Stimulated activated CD4-positive, alpha-beta T cell treated with anti-CD3 and anti-CD28 coated beads, Interleukin-4, amount 100 ng/mL, for 1 hour (primary cell): ENCODE data around the gene FEM1B.

Experiments
- DNase-seq: peaks from one replicate; pipeline ENCODE4 v3.0.0-alpha.2; 2020

The FEM1B gene

GRCh38 chr15:68285259-68285980, 7.9 kb downstream of the FEM1B start:
- DNase-seq = no peak

- no peak for DNase-seq
Observed at GRCh38 chr15:68286256-68286655, 8.7 kb downstream of the FEM1B start.

GRCh38 chr15:68289057-68289456, 11.5 kb downstream of the FEM1B start:
- no peak for DNase-seq

GRCh38 chr15:68289621-68290352, 12.2 kb downstream of the FEM1B start:
- DNase-seq = no peak

DNA sequence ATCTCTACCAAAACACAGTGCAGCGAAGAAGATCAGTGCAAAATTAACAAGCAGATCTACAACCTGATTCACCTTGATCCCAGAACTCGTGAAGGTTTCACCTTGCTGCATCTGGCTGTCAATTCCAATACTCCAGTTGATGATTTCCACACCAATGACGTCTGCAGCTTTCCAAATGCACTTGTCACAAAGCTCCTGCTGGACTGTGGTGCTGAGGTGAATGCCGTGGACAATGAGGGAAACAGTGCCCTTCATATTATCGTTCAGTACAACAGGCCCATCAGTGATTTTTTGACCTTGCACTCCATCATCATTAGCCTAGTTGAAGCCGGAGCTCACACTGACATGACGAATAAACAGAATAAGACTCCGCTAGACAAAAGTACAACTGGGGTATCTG, 13.2 kb downstream of the FEM1B start:
- no peak for DNase-seq

GRCh38 chr15:68292157-68292781, 14.7 kb downstream of the FEM1B start:
- no peak for DNase-seq

- no peak for DNase-seq
Observed at GRCh38 chr15:68292967-68293366, 15.4 kb downstream of the FEM1B start.

DNA sequence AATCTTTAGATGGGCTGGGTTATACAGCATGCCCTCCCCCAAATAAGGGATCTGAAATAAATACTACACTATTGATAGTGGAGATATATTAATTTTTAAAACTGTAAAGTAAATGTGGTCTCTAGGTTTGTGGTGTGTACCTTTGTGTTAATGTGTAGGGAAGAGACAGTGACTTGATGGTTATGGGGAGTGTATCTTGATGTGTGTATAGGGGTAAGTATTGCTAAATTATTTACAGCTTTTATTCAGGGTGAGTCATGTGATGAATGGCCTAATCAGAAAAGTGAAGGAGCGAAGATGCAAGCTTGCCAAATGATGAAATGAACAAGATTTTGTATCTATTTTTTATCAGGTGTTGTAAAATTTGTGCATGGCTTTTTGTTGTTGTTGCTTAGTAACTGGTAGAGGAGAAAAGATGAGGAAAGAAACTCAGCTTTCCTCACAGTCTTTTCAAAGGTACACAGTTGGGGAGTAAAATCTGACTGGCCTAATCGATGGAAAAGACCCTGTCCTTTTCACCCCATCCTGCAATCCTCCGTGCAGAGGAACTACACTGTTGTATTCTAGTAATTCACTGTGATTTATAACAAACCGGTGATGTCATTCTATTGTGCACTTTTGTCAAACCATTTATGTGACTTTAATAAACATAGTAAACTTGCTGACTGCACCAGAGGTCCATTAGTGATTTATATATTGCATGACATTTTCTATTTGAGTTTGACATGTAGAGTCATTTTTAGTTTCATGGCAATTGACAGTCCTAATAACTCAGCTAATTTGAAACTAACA, 17.7 kb downstream of the FEM1B start:
- DNase-seq = no peak

- no peak for DNase-seq
Observed at GRCh38 chr15:68298336-68298735, 20.8 kb downstream of the FEM1B start.

DNA sequence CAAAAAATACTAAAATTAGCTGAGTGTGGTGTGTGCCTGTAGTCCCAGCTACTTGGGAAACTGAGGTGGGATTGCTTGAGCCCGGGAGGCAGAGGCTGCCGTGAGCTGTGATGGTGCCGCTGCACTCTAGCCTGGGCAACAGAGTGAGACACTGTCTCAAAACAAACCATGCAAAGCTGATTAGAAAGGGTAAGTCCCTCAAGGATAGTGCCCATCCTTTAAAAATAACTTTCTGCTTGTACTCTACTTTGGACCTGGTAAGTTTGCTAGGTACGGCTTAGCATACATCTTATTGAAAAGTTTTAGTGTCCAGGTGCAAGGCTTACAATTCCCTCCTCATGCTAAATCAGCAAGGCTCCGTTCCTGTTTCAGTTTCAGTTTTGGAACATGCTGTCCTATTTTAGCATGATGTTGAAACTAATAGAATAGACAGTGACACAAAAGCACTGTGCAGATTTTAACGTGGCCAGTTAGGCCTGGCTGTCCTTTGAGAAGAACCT, 21.4 kb downstream of the FEM1B start:
- DNase-seq = no peak

GRCh38 chr15:68299436-68299835, 21.9 kb downstream of the FEM1B start:
- no peak for DNase-seq

DNA sequence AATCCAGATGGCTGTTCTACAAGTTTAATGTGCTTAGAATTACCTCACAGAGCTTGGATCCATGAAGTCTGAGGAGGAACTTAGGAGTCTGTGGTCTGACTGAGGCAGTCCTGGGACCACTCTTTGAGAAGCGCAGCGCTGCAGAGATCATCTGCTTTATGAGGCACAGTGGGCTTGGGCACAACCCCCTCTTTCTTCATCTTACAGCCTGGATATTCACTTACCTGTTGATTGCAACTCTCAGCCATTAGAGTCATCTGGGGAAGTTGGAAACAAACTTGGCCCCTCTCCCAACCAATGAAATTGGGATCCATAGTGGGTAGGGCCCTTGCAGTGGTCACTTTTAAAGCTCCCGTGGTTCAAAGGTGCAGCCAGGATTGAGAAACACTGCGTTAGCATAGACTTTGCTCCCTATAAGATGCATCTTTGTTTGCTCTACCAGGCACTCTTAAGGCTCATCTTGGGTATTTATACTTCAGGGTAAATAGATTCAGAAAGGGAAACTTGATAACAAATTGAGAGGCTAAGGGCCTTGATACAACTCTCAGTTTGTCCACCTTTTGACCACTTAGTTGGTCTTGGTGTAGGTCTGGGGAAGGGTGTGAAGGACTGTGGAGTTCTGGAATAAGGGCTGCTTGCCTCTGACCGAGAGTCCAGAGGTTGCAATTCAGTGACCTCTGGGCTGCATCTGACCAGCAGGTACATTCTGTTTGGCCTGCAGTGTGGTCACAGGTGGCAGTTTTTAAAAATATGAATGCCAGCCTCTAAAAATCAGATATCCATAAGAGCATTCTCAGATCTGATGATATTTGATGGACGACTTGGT, 22.8 kb downstream of the FEM1B start:
- DNase-seq = no peak

DNA sequence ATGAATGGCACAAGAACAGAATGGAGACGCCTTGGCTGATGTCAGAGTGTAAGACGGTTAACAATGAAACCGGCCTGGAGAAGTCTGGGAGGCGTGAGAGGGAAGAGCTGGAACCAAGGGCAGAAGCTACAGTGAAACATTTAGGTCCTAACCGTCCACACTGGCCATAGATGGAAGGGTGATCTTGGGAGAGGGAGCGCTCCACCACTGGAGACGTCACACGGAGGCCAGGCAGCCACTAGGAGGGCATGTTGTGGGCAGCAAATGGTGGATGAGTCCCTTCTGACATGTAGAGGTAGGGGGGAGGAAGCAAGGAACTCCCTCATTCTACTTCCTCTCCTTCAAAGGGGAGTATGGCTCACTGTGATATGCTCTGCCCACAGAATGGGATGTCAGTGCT, 23.8 kb downstream of the FEM1B start:
- no peak for DNase-seq

DNA sequence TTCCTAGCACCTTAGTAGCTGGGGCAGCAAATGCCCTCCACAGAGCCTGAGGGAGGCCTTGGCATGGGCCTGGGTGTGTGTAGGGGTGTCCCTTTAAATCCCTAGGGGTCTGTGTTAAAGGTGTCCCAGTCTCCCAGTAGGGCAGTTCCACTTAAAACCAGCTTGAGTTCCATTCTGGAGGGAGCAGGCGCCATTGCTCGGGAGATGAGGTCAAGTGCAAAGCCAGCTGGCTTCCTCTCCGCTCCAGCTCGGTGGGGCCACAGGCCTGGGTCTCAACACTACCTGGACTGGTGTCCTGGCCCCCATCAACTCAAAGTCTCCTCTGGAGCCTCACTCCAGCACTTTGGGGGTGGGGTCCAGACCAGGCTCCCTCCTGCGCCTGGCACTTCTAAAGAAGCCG, 25.2 kb downstream of the FEM1B start:
- no peak for DNase-seq

DNA sequence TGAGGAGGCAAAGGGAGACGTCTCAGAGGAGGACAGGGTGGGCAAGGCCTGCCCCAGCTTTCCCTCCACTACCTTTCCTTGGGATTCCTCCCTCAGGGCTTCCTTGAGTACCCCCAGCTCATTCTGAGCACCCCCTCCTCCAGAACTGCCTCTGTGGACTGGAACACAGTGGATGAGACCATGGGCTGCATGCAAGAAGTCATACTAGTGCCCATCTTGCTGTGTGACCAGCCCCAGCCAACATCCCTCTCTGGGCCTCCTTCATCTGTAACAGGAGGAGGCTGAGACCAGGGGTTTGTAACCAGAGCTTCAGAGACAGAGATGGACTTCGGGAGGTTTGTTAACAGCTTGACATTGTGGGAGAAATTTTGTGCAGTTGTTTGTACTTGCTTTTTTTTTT, 25.6 kb downstream of the FEM1B start:
- DNase-seq = no peak

GRCh38 chr15:68303560-68304436, 26.3 kb downstream of the FEM1B start:
- no peak for DNase-seq

GRCh38 chr15:68304589-68305337, 27.2 kb downstream of the FEM1B start:
- DNase-seq = no peak

DNA sequence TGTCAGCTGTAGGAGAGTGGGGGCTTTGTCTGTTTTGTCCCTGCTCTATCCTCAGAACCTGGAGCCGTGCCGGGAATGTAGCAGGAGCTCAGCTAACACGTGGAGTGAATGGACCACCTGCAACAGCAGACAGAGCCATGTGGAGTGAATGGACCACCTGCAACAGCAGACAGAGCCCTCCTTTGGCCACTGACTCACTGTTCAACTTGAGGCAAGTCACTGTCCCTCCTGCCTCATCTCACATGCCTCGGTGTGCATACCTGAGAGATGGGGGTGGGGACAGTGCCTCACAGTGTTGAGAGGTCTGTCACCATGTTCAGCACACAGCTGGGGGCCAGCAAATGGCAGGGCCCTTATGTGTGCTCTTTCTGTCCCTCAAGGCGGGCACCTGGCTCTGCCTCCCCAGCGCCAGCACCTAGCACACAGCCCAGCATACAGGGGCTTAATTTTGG, 27.9 kb downstream of the FEM1B start:
- no peak for DNase-seq

DNA sequence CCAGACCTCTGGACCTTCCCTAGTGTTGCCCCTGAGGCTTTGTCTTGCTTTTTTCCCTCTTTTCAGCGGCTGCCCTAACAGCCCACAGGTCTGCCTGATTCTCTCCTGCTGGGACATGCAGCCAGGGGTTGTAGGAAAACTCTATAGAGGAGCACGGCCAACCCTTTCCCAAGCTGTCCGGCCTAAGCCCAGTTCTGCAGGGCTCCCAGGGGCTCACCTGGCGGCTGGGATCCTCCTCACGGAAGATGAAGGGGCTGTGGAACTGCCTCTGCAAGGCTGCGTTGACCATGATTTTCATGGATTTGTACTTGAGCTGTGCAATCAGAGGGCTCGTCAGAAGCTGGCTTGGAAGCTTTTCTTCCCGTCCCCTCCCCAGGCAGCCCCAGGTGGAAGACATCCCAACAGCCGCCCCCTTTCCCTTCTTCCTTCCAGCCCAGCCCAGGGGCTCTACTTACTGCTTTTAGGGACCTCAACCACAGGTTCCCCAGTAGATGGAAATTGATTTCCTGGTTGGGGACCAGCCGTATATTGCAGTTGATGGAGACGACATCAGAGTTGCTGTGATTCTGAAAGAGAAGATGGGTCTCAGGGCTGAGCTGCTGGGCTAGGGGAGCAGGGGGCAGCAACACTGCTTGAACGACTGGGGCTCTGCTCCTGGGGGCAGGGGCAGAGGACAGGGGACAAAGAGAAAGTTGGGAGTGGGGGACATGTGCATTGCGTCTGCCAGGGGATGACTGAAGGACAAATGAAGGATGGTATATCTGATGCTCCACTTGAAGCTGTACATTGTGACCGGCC, 29.8 kb downstream of the FEM1B start:
- no peak for DNase-seq
